NCI-H2196 treated with DMSO at 0.1 percent for 48 hours (cell line): Measurements from ENCODE around the gene RPL13.
"Not testable (repeated sequence)": the region's sequence is repeated elsewhere in the genome, so short reads cannot be mapped to it uniquely, and the experiment has no call there.

Experiments used
- DNase-seq: peaks from one replicate; lab custom pipeline; 2025; ENCODE audit not compliant: unreplicated experiment; lab: John Stamatoyannopoulos, UW

Gene RPL13

GRCh38 chr16:89562939-89563338 is 2.5 kb downstream of the RPL13 start:
- DNase-seq, result no peak

- no peak for DNase-seq
Measured at GRCh38 chr16:89563639-89564392, 3.3 kb downstream of the RPL13 start.

GRCh38 chr16:89564476-89565255 is 4.2 kb downstream of the RPL13 start:
- DNase-seq, result no peak

DNA sequence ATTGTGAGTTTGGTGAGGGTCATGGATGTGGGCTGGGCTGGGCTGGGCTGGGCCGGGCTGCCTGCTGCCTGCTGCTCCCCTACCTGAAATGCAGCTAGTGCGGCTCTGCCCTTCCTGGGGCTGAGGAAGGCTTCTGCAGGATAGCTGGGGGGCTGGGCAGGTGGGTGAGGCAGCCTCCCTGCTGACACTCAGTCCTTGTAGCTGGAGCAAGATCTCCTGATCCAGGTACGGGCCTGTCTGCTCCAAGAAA is 4.7 kb downstream of the RPL13 start:
- no peak for DNase-seq

DNA sequence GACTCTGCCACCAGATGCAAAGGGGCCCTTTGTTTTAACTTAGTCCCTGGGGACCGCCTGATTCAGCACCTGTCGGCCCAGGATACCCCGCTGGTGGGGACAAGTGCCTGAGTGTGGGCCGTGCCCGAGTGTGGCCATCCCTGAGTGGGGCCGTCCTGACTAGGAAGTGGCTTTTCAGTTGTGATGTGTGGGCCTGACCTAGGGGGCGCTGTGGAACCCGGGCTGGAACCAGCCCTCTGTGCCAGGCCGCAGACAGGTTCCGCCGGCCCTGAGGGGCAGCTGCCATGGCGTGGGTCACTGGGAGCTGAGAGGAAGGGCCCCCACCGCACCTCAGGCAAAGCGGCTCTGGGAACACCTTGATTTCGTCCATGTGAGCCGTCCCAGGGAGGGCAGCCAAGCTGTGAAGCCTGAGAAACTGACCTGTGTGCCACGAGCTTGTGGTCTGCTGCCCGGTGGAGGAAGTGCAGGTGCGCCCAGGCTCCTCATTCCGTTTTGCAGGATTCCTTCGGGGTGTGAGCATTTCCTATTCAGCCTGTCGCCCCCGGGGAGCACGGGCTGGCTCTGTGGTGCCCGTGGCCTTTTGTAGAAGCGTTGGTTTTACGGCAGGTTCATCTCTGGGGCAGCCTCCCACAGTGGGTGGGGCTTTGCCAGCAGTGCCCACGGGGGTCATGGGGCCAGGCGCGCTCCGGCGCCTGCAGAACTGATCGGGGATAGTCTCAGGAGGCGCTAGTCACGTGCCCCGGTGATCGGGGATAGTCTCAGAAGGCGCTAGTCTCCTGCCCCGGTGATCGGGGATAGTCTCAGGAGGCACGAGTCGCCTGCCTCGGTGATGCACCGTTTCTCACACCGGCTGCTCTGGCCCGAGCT is 5.3 kb downstream of the RPL13 start:
- no peak for DNase-seq

GRCh38 chr16:89567656-89568594 is 7.4 kb downstream of the RPL13 start:
- no peak for DNase-seq

GRCh38 chr16:89569506-89570341 is 9.2 kb downstream of the RPL13 start:
- DNase-seq, result no peak

GRCh38 chr16:89570342-89570923 is 10.0 kb downstream of the RPL13 start:
- no peak for DNase-seq

DNA sequence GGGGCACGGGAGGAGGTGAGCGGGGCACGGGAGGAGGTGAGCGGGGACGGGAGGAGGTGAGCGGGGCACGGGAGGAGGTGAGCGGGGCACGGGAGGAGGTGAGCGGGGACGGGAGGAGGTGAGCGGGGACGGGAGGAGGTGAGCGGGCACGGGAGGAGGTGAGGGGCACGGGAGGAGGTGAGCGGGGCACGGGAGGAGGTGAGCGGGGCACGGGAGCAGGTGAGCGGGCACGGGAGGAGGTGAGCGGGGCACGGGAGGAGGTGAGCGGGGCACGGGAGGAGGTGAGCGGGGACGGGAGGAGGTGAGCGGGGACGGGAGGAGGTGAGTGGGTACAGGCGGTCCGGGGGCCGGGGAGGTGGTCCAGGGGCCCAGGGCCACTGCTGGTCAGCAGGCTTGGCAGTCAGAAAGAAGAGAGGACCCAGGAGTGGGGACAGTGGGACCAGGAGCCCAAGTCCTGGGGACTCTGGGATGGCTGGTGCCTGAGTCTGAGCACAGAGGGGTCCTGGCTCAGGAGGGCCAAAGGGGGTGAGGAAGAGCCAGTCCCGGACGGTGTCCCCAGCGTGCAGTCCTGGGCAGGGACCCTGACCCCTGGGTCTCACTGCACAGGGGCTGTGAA is 10.6 kb downstream of the RPL13 start:
- not testable (repeated sequence) for DNase-seq

GRCh38 chr16:89571636-89572035 is 11.2 kb downstream of the RPL13 start:
- no peak for DNase-seq

GRCh38 chr16:89572073-89572484 is 11.6 kb downstream of the RPL13 start:
- DNase-seq, result no peak

DNA sequence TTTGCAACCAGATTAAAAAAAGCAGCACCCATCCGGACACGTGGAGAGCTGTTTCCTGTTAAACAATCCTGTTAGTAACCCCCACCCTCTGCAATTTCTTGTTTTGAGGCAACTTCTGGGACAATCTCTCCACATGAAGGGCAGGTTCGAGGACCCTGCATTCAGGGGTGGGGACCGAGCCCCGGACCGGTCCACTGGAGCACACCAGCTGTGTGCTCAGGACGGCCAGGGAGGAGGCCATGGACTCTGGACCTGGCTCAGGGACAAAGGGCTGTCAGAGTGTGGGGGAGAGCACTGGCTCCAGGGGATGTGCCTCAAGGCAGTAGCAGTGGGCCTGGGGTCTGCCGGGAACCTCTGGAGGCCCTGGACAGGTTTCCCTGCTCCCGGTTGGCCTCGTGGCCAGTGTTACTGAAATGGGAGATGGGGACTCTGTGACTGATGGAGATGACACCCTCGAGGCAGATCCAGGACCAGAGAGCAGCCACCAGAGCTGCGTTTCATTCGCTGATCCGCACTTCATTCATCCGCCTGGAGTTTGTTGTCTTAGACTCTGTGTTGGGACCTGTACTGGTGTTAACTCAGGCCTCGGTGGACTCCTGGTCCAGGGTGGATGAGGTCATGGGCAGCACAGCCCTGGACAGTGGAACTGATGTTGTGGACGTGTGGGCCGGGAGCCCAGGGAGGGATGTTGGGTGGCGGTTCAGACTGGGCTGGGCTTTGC is 12.2 kb downstream of the RPL13 start:
- no peak for DNase-seq

DNA sequence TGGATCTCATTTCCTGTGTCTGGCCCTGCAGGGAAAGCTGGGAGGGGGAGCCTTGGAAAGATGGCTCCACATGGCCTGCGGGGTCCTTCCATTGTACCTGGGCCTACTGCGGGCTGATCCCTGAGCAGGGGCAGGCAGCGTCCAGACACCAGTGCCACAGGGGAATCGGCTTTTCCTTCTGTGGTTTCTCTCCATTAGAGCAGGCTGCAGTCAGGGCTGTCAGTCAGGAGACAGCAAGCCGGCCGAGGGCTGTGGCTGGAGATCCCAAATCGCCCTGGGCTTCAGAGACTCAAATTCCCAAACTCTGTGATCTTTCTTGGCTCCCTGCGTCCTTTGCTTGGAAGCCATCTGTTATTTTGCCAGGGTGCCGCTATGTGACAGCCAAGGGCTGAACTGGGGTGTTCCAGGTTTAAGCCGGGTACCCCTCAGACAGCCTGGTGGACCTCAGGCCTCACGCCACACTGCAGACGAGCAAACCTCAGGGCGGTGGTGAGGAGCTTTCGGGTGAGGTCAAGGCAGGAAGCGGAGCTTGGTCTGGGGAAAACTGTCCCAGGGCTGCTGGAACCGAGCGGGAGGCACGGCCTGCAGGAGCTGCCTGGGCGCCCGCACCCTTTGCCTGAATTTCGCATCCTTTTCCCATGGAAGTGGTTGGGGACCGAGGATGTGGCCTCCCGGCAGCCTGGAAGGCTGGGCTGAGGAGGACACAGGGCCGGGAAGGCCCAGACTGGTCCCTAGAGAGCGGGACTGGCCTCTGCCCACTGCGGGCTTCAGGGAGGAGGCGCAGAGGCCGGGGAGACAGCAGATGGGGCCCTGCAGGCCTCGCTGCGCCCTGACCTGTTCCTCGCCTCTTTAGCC is 13.6 kb downstream of the RPL13 start:
- no peak for DNase-seq

DNA sequence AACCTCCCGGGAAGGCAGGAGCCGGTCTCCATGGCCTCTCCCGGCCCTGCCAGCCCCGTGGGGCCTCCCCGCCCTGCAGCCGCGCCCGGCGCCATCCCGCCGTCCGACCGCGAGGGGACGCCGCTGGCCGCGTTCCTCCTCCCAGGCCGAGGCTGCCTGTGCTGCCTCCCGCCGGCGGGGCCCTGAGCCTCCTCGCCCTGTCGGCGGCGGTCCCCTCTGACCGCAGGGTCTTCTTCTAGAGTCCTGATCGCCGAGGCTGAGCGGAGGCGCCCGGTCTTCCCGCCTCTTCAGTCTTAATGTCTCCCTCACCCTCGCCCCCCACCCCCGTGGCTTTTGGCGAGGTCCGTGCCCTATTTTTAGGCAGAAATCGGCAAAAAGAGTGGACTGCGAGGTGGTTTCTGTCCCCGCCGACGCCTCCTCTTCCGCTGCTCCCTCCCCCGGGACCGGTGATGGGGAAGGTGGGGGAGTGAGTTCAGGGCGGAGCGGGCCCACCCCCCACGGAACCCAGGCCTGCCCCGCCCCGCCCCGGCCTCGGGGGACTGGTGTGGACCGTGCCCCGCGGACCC is 14.3 kb downstream of the RPL13 start:
- DNase-seq, result no peak

DNA sequence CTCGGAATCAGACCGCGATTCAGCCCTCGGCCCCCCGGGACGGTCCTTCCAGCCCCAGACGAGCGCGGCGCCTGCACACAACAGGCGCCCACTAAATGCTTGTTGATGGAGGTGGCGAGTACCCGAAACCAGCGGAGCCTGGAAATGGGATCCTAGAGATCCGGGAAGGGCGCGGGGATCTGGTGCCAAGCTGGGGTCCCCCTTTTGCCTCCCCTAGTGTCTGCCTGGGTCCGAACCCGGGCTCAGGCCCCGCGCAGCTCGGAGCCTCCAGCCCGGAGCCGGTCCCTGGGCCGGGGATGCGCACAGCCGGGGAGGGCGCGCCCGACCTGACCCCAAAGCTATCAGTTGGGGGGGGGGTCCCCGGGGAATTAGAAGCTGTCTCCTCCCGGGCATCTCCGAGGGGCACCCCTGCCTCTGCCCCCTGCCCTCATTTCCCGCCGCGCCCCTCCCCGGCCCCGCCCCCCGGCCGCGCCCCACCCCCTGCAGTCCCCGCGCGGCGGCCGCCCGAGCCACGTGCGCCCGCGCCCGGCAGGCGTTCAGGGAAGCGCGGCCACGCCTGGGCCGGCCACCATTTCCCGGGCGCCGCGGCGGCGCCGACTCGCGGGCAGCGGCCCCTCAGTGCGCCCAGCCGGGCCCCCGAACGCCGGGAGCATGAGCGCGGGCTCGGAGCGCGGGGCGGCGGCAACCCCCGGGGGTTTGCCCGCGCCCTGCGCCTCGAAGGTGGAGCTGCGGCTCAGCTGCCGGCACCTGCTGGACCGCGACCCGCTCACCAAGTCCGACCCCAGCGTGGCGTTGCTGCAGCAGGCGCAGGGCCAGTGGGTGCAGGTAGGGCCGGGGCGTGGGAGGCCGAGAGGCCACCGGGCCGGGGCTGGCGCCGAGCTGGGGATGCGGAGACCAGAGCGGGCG is 15.0 kb downstream of the RPL13 start, which contains the start of gene CPNE7:
Gene CPNE7, plus strand, starts transcription at position 512 of the 906 bp plus-strand sequence. Its CDS starts 140 bp downstream, at position 652.
- DNase-seq, result no peak
